HT-29 (cell line): Measurements from ENCODE around the gene PIK3CD. TPM values are rescaled to one million over a fixed set of nuclear protein-coding genes. Genes with fewer than 3 reads are reported as not detected.
A peak's percentile ranks its signal among the peaks of the same experiment; 100 is the strongest.

ENCODE experiments used
- DNase-seq: peaks from one replicate; pipeline ENCODE4 v3.0.0-alpha.2; 2015; ENCODE audit warnings: low spot score
- total RNA-seq: library from RNA; depleted of rRNA; stranded (reverse); fragments of >200 nt; shearing (Covaris generic); gene quantifications from 2 replicates; pipeline ENCODE4 v1.2.3, GENCODE V29; 2014; rRNA removed

Gene PIK3CD
- 0.03 and 0.05 TPM in 2 replicates for total RNA-seq

GRCh38 chr1:9651565-9652378, at the start of gene PIK3CD:
Gene PIK3CD (plus strand): TSS chr1:9651731. CDS start chr1:9710456, 58,725 bp downstream.
- DNase-seq, result no peak

DNA sequence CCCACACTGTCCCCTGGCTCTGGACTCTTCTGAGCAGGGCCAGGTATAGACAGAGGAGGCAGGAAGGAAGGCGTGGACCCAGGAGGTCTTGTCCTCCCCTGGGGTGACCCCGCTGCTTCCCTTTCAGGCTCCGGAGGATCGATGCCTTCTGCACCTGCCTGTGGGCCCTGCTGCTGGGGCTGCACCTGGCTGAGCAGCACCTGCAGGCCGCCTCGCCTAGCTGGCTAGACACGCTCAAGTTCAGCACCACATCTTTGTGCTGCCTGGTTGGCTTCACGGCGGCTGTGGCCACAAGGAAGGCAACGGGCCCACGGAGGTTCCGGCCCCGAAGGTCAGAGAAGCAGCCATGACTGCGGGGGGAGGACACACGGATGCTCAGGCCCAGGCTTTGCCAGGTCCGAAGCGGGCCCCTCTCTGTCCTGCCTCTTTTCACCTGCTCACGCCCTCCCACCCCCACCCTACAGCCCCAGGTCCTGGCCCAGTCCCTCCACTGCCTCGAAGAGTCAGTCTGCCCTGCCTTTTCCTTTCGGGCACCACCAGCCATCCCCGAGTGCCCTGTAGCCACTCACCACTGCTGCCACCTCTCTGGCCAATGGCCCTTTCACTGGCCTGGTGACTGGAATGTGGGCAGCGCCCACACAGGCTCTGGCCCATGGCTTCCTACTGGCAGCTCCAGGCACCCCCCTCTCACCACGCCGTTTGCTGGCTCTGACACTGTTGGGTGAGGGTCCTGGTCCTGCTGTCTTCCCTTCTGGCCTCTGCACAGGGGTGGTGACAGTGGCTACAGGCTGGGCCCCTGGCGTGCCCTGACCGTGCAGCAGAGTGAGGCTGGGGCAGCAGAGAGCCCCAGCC, 49.4 kb upstream of the PIK3CD start:
- DNase-seq, result no peak

- no peak for DNase-seq
Observed at GRCh38 chr1:9602794-9603167, 48.8 kb upstream of the PIK3CD start.

DNA sequence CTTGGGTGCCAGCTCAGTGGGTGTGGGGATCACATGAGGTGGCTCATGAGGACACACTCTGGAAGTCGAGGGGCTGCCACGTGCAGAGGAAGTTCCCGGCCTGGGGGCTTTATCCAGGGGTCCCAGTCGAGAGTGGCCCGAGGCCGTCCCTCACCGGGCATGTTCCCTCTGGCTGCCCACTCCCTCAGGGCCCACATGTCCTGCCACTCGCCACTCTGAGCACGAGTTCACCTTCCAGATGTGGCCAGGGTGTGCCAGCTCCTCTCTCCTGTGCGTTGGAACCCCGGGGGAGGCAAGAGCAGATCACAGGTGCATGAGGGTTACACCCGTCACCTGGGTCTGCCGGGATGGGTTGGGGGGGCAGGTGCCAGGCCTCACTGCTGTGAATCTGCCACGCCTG, 48.2 kb upstream of the PIK3CD start:
- DNase-seq, result no peak

DNA sequence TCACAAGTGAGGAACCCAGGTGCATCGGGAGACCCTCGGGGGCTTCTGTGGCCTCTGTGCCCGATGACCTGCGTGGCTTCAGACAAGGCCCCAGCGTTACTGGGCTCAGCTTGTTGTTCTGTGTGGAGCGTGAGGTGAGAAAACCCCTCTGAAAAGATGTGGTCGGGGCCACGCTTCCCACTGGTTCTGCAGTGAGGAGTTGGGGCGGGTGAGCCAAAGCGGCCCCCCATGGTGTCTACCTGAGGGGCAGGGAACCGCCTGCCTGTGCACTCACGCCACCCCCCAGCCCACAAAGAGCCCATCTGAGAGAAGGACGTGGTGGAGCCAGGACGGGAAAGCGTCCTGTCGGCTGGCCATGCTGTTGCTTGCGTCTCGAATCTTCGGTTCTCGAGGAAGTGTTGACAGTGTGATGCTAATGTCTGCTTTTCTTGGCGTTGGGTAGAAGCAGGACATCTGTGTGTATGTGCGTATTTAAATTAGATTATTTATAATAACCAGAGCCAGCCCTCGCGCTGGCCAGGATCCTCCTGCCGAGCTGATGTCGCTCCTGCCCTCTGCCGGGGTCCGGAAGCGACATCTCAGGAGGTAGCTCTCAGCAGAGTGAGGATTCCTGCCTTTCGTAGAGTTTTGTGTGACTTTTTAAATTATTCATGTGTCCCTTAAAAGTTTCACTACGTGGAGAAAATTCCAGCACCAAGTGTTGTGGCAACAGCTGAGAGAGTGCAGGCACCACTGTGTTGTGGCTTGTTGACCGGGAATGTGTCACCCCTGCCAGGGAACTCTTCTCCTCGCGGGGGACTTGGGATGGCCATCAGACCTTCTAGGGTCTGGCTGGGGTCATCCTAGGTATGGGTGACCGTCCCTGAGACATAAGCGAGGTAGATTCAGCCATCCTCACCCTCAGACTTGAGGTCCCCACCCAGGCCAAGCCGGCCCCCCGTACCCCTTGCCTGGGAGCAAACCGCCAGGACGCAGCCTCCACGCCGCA, 47.5 kb upstream of the PIK3CD start:
- DNase-seq, result no peak

DNA sequence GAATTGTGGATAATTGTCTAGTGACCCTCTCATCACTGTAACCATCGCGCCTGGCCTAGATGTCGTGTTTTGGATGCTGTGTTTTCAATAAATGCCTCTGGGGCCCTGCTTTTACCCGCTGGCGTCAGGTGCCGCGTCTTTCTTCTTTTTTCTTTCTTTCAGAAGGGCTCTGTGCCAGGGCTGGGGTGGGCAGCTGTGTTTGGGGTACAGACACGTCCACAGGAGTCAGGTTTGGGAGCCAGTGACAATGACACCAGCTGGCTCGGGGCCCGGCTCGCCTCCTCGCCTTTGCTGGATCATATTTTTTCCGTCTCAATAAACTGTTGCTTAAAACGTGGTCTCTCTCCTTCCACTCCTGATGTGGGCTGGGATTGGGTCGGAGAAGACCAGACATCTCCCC, 46.7 kb upstream of the PIK3CD start:
- DNase-seq, result no peak

DNA sequence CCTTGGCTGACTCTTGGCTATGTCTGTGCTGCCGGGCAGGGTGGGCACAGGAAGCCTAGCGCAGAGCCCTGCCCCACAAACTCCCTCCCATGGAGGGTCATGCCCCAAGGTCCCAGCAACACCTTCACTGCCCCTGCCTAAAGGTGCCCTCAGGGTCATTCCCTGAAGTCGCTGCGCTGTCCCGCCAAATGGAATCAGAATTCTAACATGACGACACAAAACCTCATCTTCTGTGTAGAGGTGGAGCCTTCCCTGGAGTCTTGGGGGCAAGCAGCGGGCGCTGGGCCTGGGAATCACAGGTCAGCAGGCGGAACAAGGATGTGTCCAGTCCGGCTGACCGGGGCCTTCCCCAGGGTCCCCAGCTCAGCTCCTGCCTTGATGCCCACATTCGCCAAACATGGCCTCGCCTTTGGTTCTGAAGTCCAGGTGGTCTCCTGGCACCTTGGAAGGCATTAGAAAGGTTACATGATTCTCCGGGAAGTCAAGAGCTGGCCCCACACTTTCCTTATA, 45.5 kb upstream of the PIK3CD start:
- DNase-seq, result no peak

GRCh38 chr1:9606458-9606857, 45.1 kb upstream of the PIK3CD start:
- no peak for DNase-seq

DNA sequence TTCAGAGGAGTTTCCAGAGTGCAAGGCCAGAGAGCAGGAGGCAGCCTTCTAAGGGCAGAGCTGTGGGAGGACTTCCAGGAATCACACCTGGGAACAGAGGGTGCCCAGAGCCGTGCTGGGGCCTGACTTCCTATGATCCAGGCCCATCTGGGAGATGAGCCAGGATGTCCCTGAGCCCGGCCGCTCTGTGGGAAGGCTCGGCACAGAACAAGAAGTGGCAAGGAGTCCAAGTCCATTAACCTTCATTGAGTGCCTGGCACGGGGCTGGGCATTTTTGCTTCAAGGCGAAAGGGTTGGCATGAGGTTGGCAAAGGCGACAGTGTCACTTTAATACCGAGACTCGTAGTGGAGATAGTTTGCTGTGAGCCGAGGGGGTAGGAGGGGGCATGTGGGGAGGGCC, 44.6 kb upstream of the PIK3CD start:
- no peak for DNase-seq

- no peak for DNase-seq
Observed at GRCh38 chr1:9607352-9607751, 44.2 kb upstream of the PIK3CD start.

- no peak for DNase-seq
Observed at GRCh38 chr1:9609998-9610397, 41.5 kb upstream of the PIK3CD start.

DNA sequence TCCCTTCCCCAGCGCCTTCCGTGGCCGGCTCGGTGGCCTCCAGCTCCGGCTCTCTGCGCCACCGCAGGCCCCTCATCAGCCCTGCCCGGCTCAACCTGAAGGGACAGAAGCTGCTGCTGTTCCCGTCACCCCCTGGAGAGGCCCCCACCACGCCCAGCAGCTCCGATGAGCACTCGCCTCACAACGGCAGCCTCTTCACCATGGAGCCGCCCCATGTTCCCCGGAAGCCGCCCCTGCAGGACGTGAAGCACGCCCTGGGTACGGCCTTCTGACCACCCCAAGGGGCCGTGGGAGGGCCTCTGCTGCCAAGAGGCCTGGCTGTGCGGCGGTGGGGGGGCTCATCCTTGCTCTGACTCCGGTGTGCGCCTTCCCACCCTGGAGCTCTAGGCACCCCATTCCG, 41.0 kb upstream of the PIK3CD start:
- no peak for DNase-seq

GRCh38 chr1:9611716-9612115, 39.8 kb upstream of the PIK3CD start:
- DNase-seq, result no peak

- DNase-seq, result no peak
Observed at GRCh38 chr1:9612162-9612845, 39.2 kb upstream of the PIK3CD start.

GRCh38 chr1:9612871-9613624, 38.5 kb upstream of the PIK3CD start:
- DNase-seq, result no peak

GRCh38 chr1:9613625-9614299, 37.8 kb upstream of the PIK3CD start:
- no peak for DNase-seq

DNA sequence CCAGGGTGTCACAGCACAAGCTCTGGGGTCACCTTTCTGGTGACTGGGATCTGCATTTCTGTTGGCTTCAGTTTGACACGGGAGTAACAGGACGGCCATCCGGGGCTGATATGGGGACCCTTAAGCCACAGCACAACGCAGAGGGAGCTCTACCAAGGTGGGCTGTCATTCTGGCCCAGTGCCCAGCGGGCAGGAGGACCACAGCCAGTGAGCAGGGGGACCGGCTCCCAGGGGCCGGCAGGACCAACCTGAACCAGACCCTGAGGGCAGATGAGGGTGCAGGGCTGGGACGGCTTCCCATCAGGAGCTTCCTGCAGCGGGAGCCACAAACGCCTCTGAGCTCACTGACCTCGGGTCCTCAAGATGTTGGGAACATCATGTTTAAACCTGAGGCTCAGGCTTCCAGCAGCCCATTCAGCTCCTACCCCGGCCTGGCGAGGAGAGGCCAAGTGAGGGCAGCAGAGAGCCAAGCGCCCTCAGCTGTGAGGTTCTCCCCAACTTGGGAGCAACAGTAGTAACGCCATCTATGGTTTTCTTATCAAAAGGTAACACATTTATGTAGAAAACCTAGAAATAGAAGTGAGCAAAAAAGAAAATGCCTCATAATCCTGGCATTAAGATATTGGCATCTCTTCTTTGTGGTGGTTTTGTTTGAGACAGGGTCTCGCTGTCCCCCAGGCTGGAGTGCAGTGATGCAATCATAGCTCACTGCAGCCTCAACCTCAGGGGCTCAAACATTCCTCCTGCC, 36.0 kb upstream of the PIK3CD start:
- peak; percentile 66 for DNase-seq

DNA sequence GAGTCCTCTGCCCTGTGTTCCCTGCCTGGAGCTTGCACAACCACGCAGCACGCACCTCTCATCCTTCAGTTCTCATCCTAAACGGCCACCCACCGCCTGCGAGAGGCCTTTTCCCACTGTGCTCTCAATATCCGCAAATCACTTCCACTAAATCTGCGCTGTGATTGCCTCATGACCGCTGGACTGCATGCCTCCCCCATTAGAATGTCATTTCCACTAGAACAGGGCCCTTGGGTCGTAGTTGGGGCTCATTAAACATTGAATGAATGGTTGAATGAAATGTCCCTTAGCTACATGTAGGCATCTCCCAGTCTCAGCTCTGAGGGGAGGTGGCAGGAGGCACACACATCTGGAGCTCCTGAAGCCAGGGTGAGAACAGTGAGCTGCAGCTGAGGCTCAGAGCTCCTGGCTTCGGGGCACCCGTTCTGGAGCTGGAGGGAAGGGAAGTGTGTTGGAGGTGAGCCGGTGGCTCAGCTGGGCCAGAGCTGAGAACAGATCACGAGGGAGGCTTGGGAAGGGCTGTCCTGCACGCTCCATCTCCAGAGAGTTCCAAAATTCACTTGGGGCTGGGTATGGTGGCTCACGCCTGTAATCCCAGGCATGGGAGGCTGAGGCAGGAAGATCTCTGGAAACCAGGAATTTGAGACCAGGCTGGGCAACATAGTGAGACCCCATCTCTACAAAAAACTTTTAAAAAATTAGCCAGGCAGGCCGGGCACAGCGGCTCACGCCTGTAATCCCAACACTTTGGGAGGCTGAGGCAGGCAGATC, 32.4 kb upstream of the PIK3CD start:
- no peak for DNase-seq
